ENCODE results near the gene PRKN. TPM values are rescaled to one million over a fixed set of nuclear protein-coding genes. Genes with fewer than 3 reads are reported as not detected.

Gene PRKN
- polyA plus RNA-seq, 1 donor from 2014 or later = 1.2 TPM

- H3F3A ChIP-seq (ENCODE audit: insufficient read depth, low read length, poor library complexity, severe bottlenecking) = peaks cover 5% of the 10 kb centered on the region
- H3K4me3 ChIP-seq (ENCODE audit: low read length) = no peak overlapping the region
- H4K20me1 ChIP-seq (ENCODE audit: insufficient read depth) = no peaks in the 10 kb centered on the region
- no peak overlapping the region for H3K9ac ChIP-seq (ENCODE audit: low read length)
- no peaks in the 10 kb centered on the region for H3K9me2 ChIP-seq (ENCODE audit: insufficient read depth, low read length)
- no peaks in the 10 kb centered on the region for H3K9me3 ChIP-seq (ENCODE audit: low read length)
- H3K36me3 ChIP-seq (ENCODE audit: insufficient read depth, low read length) = no peaks in the 10 kb centered on the region
- H2AFZ ChIP-seq (ENCODE audit: low read depth, low read length) = no peak overlapping the region
- no peaks in the 10 kb centered on the region for H3K79me2 ChIP-seq (replicated peaks; ENCODE audit: insufficient read depth, low read length)
- H3K27ac ChIP-seq (ENCODE audit: low read length) = peak overlapping the region; percentile 8
- no peak for TF ChIP-seq REST (IDR thresholded peaks at IDR 0.05; ENCODE audit: borderline replicate concordance)
- TF ChIP-seq CTCF (IDR thresholded peaks at IDR 0.05; ENCODE audit: poor library complexity, severe bottlenecking) = no peak
- TF ChIP-seq RAD21 (conservative IDR thresholded peaks at IDR 0.05) = no peak
- no peak for TF ChIP-seq MXI1 (conservative IDR thresholded peaks at IDR 0.05; ENCODE audit: poor library complexity, severe bottlenecking)
- TF ChIP-seq POLR2AphosphoS5 (IDR thresholded peaks at IDR 0.05) = no peak
- TF ChIP-seq TAF1 (IDR thresholded peaks at IDR 0.05; ENCODE audit: low read depth) = no peak
- no peak for TF ChIP-seq EP300 (conservative IDR thresholded peaks at IDR 0.05; ENCODE audit: poor library complexity, severe bottlenecking)
- no peak for TF ChIP-seq EZH2 (IDR thresholded peaks at IDR 0.05; ENCODE audit: borderline replicate concordance, insufficient read depth, low read length, poor library complexity, severe bottlenecking)
- no peak for TF ChIP-seq SMC3 (conservative IDR thresholded peaks at IDR 0.05; ENCODE audit: poor library complexity)
- H3K4me2 ChIP-seq (ENCODE audit: low read length) = no peak overlapping the region
- H3K27me3 ChIP-seq (ENCODE audit: insufficient read depth, low read depth, low read length) = no peaks in the 10 kb centered on the region
Observed at GRCh38 chr6:162443101-162443500, 284.5 kb downstream of the PRKN start.

GRCh38 chr6:162442687-162443086 is 284.9 kb downstream of the PRKN start:
- peak; percentile 60 for TF ChIP-seq SMC3 (conservative IDR thresholded peaks at IDR 0.05; ENCODE audit: poor library complexity)
- peak; percentile 61 for TF ChIP-seq RAD21 (conservative IDR thresholded peaks at IDR 0.05)
- no peak for TF ChIP-seq TAF1 (IDR thresholded peaks at IDR 0.05; ENCODE audit: low read depth)
- peak; percentile 54 for TF ChIP-seq CTCF (IDR thresholded peaks at IDR 0.05; ENCODE audit: poor library complexity, severe bottlenecking)
- Histone ChIP-seq H3K27me3 (ENCODE audit: insufficient read depth, low read depth, low read length) (no peaks in the 10 kb centered on the region), H3K36me3 (ENCODE audit: insufficient read depth, low read length) (no peaks in the 10 kb centered on the region), H3K9me2 (ENCODE audit: insufficient read depth, low read length) (no peaks in the 10 kb centered on the region), H3K4me3 (ENCODE audit: low read length) (no peak overlapping the region), H3K4me2 (ENCODE audit: low read length) (no peak overlapping the region), H3K79me2 (replicated peaks; ENCODE audit: insufficient read depth, low read length) (no peaks in the 10 kb centered on the region), H4K20me1 (ENCODE audit: insufficient read depth) (no peaks in the 10 kb centered on the region), H3K9ac (ENCODE audit: low read length) (no peak overlapping the region), H3F3A (ENCODE audit: insufficient read depth, low read length, poor library complexity, severe bottlenecking) (peaks cover 5% of the 10 kb centered on the region), H3K27ac (ENCODE audit: low read length) (peak overlapping the region; percentile 8), H2AFZ (ENCODE audit: low read depth, low read length) (no peak overlapping the region), H3K9me3 (ENCODE audit: low read length) (no peaks in the 10 kb centered on the region)

All from neural cell (in vitro differentiated cells).